Adrenal gland (tissue), 12 donors: ENCODE measurements around the gene SLC45A3. TPM values are rescaled to one million over a fixed set of nuclear protein-coding genes. Genes with fewer than 3 reads are reported as not detected.

Experiments
- DNase-seq, 7 donors: peaks; one replicate each; pipeline ENCODE4 v3.0.0-alpha.2; 2019 to 2020
- H3K27ac ChIP-seq, 5 donors: fragments of 200-600 bp; sonication (generic) in 4 of 5; 1 replicate in 3 of 5; 2 replicates in 2 of 5; pipeline versions ENCODE4 v1.5.1 to v1.8.0; 2016 to 2020; ENCODE audit warnings: mild to moderate bottlenecking in 1 of 5
- H3K27me3 ChIP-seq: fragments of 200-600 bp; 2 replicates; pipeline ENCODE4 v1.8.0; 2021
- H3K36me3 ChIP-seq, 2 donors: fragments of 200-600 bp; replicated peaks in 1 of 2; 1 replicate in 1 of 2; 2 replicates in 1 of 2; pipeline versions ENCODE4 v1.5.1 to v1.8.0; 2018 to 2022
- H3K4me1 ChIP-seq, 2 donors: fragments of 200-600 bp; replicated peaks in 1 of 2; 1 replicate in 1 of 2; 2 replicates in 1 of 2; pipeline versions ENCODE4 v1.5.1 to v1.8.0; 2018 to 2021
- H3K4me3 ChIP-seq, 4 donors: fragments of 200-600 bp; sonication (generic) in 3 of 4; one replicate each; pipeline ENCODE4 v1.5.1; 2016 to 2018
- H3K9me3 ChIP-seq, 3 donors: fragments of 200-600 bp; sonication (generic) in 1 of 3; replicated peaks in 1 of 3; 1 replicate in 2 of 3; 2 replicates in 1 of 3; pipeline versions ENCODE4 v1.5.1 to v1.8.0; 2016 to 2021
- CTCF ChIP-seq, 6 experiments: fragments of 450-650 bp in 4 of 6; fragments of 200-600 bp in 2 of 6; sonication (generic) in 1 of 6; IDR thresholded peaks; 1 replicate in 5 of 6; 2 replicates in 1 of 6; pipeline versions ENCODE4 v1.5.1 to v1.8.0; 2016 to 2021; ENCODE audit warnings: antibody characterized with exemption in 6 of 6, mild to moderate bottlenecking in 2 of 6, moderate library complexity in 1 of 6
- POLR2A ChIP-seq, 2 donors: fragments of 450-650 bp; IDR thresholded peaks; one replicate each; pipeline ENCODE4 v1.6.1; 2017; ENCODE audit warnings: antibody characterized with exemption in 2 of 2, mild to moderate bottlenecking in 2 of 2, moderate library complexity in 1 of 2
- WGBS, 4 donors: extraction: QIAGEN DNeasy Blood & Tissue Kit in 2 of 4; methylation state at CpG; one replicate each; pipeline versions ENCODE4 v1.1.5 to v1.1.7; 2013 to 2017; 5-methylcytosine and 5-hydroxymethylcytosine counted together
- intact Hi-C, 2 donors: fragments of 100-400 bp; cut with DNase I; formaldehyde crosslinking; loops; one replicate each; pipeline versions ENCODE4 v1.14.1 to v1.15.0; 2022 to 2023
- polyA plus RNA-seq, 3 donors: library from polyadenylated mRNA; stranded (reverse); fragments of 200-250 nt in 2 of 3; fragments of 350-450 nt in 1 of 3; fragmentation: Illumina TruSeq in 1 of 3; extraction: RNeasy Lipid Tissue Mini Kit (QIAGEN cat#74804) in 1 of 3; gene quantifications; one replicate each; pipeline ENCODE4 v1.2.3, GENCODE V29; 2013 to 2014
- total RNA-seq, 9 donors: library from RNA; depleted of rRNA in 4 of 9; stranded (reverse); fragments of >200 nt in 4 of 9; fragments of 120-200 nt in 1 of 9; fragmentation: NEBNext Ultra II Directional in 1 of 9; extraction: Animal tissue kit (Norgen Biotek cat#: 25700) in 1 of 9; gene quantifications; one replicate each; pipeline versions ENCODE4 v1.1.0 to v1.2.4, GENCODE V29; 2013 to 2023
- donor health status: healthy with polysubstance abuse.
- donor health status: Bipolar disorder and iron deficiency.
- donor health status: DM: yes; HTN: yes; CAD: no.
- donor health status: DM: no; HTN: no; CAD: no.
- donor health status: DM: no; HTN: no; CAD: no.
- donor health status: DM: yes; HTN: yes; CAD: no.

Gene SLC45A3
- total and polyA plus RNA-seq, 12 donors, result 4.7 to 27.9 (median 8.9) TPM

GRCh38 chr1:205678286-205679111 is 1.8 kb downstream of the SLC45A3 start:
- no peaks in the 10 kb centered on the region for H3K27me3 ChIP-seq
- peak overlapping the region; percentile 1 to 87 (median 39) for H3K27ac ChIP-seq
- H3K4me1 ChIP-seq, result peaks cover 16 to 17% of the 10 kb centered on the region in 2 donors
- WGBS, 4 donors, result 32 to 58% (median 46%) methylated on average over 10 of the region's 10 CpGs
- TF ChIP-seq POLR2A (IDR thresholded peaks at IDR 0.05), result no peak
- no peak for TF ChIP-seq CTCF (IDR thresholded peaks at IDR 0.05)
- H3K9me3 ChIP-seq, result no peaks in the 10 kb centered on the region
- H3K36me3 ChIP-seq, result no peaks in the 10 kb centered on the region
- DNase-seq, result peak in 6 of 7 donors; percentile 59 to 73 (median 61)
- intact Hi-C loops, result no loop called here
- peak overlapping the region in 1 of 4 donors; percentile 95 for H3K4me3 ChIP-seq

GRCh38 chr1:205677167-205677566 is 3.1 kb downstream of the SLC45A3 start:
- Histone ChIP-seq H3K4me1 (peaks cover 16 to 17% of the 10 kb centered on the region in 2 donors), H3K4me3 (no peak overlapping the region), H3K27me3 (no peaks in the 10 kb centered on the region), H3K36me3 (no peaks in the 10 kb centered on the region), H3K9me3 (no peaks in the 10 kb centered on the region), H3K27ac (no peak overlapping the region)
- TF ChIP-seq CTCF (IDR thresholded peaks at IDR 0.05) (no peak), POLR2A (IDR thresholded peaks at IDR 0.05) (no peak)
- DNase-seq, result no peak
- WGBS, 4 donors, result 60 to 69% (median 63%) methylated on average over 5 of the region's 5 CpGs
- intact Hi-C loops, result no loop called here

DNA sequence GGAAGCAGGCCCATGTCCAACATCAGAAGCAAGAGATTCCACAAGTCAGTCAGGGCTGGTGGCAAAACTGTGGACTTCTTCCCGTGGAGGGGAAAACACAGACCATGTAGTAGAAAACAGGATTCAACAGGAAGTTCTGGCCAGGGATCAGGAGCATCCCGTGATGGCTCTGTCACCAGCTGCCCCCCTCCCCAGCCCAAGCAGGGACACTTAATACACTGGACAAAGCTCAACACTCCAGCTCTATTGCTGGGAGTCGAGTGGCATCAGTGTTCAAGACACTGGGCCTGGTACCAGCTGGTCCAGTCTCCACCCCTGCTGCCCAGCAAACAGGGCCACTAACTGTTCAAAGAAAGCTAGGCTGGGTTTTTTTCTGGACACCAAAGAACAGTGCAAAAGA is 3.7 kb downstream of the SLC45A3 start:
- Histone ChIP-seq H3K4me1 (peaks cover 16 to 17% of the 10 kb centered on the region in 2 donors), H3K4me3 (no peak overlapping the region), H3K9me3 (no peaks in the 10 kb centered on the region), H3K36me3 (no peaks in the 10 kb centered on the region), H3K27ac (no peak overlapping the region), H3K27me3 (no peaks in the 10 kb centered on the region)
- DNase-seq, result no peak
- 57 to 69% (median 65%) methylated on average over 3 of the region's 3 CpGs for WGBS, 4 donors
- TF ChIP-seq POLR2A (IDR thresholded peaks at IDR 0.05) (no peak), CTCF (IDR thresholded peaks at IDR 0.05) (no peak)
- intact Hi-C loops, result no loop called here

GRCh38 chr1:205676002-205676401 is 4.3 kb downstream of the SLC45A3 start:
- no peak overlapping the region for H3K4me3 ChIP-seq
- peaks cover 16 to 17% of the 10 kb centered on the region in 2 donors for H3K4me1 ChIP-seq
- WGBS, 4 donors, result 84 to 98% (median 95%) methylated on average over 5 of the region's 5 CpGs
- H3K36me3 ChIP-seq, result no peaks in the 10 kb centered on the region
- no peak for TF ChIP-seq CTCF (IDR thresholded peaks at IDR 0.05)
- TF ChIP-seq POLR2A (IDR thresholded peaks at IDR 0.05), result no peak
- H3K27me3 ChIP-seq, result no peaks in the 10 kb centered on the region
- no peaks in the 10 kb centered on the region for H3K9me3 ChIP-seq
- DNase-seq, result no peak
- H3K27ac ChIP-seq, result no peak overlapping the region
- intact Hi-C loops, result no loop called here
